ENCODE measurements around the gene CAPN7. TPM values are rescaled to one million over a fixed set of nuclear protein-coding genes. Genes with fewer than 3 reads are reported as not detected.

The CAPN7 gene
- total and polyA plus RNA-seq, 2 donors (not counting 1 experiment from before 2014, with no cell fraction given) = 25.9 to 38.0 TPM

- H3K79me2 ChIP-seq (ENCODE audit: control insufficient read depth, insufficient read depth, low read length) = no peaks in the 10 kb centered on the region
- no peak overlapping the region for H2AFZ ChIP-seq (ENCODE audit: low read length)
- TF ChIP-seq CTCF (conservative IDR thresholded peaks at IDR 0.05 in 1 of 2, IDR thresholded peaks at IDR 0.05 in 1 of 2; ENCODE audit: low read depth in 1 of 2, low read length in 2 of 2) (no peak), EZH2 (IDR thresholded peaks at IDR 0.05; ENCODE audit: low read length, missing control alignments) (no peak)
- no peak for DNase-seq (ENCODE audit: low read depth in 2 of 2)
- H3K36me3 ChIP-seq (ENCODE audit: control insufficient read depth, insufficient read depth, low read length) = no peaks in the 10 kb centered on the region
- H3K9me3 ChIP-seq (ENCODE audit: control insufficient read depth, insufficient read depth, low read depth, low read length) = no peaks in the 10 kb centered on the region
- no peak overlapping the region for H3K4me2 ChIP-seq (ENCODE audit: extremely low read depth, insufficient read depth, low read length)
- no peaks in the 10 kb centered on the region for H3K4me1 ChIP-seq (ENCODE audit: control insufficient read depth, extremely low read depth, insufficient read depth, low read length)
- H3K4me3 ChIP-seq (replicated peaks in 1 of 4; ENCODE audit: control extremely low read depth in 1 of 4, insufficient read depth in 1 of 4, low read depth in 3 of 4, low read length in 4 of 4) = no peak overlapping the region
- H3K9ac ChIP-seq (ENCODE audit: insufficient read depth, low read length) = no peak overlapping the region
- H4K20me1 ChIP-seq (ENCODE audit: control insufficient read depth, extremely low read depth, insufficient read depth, low read length) = no peaks in the 10 kb centered on the region
- H3K27me3 ChIP-seq (ENCODE audit: control insufficient read depth, insufficient read depth, low read length) = no peaks in the 10 kb centered on the region
- H3K27ac ChIP-seq (ENCODE audit: insufficient read depth, low read length) = no peak overlapping the region
Observed at GRCh38 chr3:15272426-15273196, 66.6 kb downstream of the CAPN7 start.

GRCh38 chr3:15273227-15273626, 67.2 kb downstream of the CAPN7 start:
- Histone ChIP-seq H3K4me1 (ENCODE audit: control insufficient read depth, extremely low read depth, insufficient read depth, low read length) (no peaks in the 10 kb centered on the region), H4K20me1 (ENCODE audit: control insufficient read depth, extremely low read depth, insufficient read depth, low read length) (no peaks in the 10 kb centered on the region), H2AFZ (ENCODE audit: low read length) (no peak overlapping the region), H3K27me3 (ENCODE audit: control insufficient read depth, insufficient read depth, low read length) (no peaks in the 10 kb centered on the region), H3K4me2 (ENCODE audit: extremely low read depth, insufficient read depth, low read length) (no peak overlapping the region), H3K79me2 (ENCODE audit: control insufficient read depth, insufficient read depth, low read length) (no peaks in the 10 kb centered on the region), H3K36me3 (ENCODE audit: control insufficient read depth, insufficient read depth, low read length) (no peaks in the 10 kb centered on the region), H3K9me3 (ENCODE audit: control insufficient read depth, insufficient read depth, low read depth, low read length) (no peaks in the 10 kb centered on the region), H3K27ac (ENCODE audit: insufficient read depth, low read length) (no peak overlapping the region), H3K4me3 (replicated peaks in 1 of 4; ENCODE audit: control extremely low read depth in 1 of 4, insufficient read depth in 1 of 4, low read depth in 3 of 4, low read length in 4 of 4) (no peak overlapping the region), H3K9ac (ENCODE audit: insufficient read depth, low read length) (no peak overlapping the region)
- TF ChIP-seq EZH2 (IDR thresholded peaks at IDR 0.05; ENCODE audit: low read length, missing control alignments) (no peak), CTCF (conservative IDR thresholded peaks at IDR 0.05 in 1 of 2, IDR thresholded peaks at IDR 0.05 in 1 of 2; ENCODE audit: low read depth in 1 of 2, low read length in 2 of 2) (no peak)
- no peak for DNase-seq (ENCODE audit: low read depth in 2 of 2)

GRCh38 chr3:15276028-15276724, 70.1 kb downstream of the CAPN7 start:
- Histone ChIP-seq H3K9me3 (ENCODE audit: control insufficient read depth, insufficient read depth, low read depth, low read length) (no peaks in the 10 kb centered on the region), H3K27me3 (ENCODE audit: control insufficient read depth, insufficient read depth, low read length) (no peaks in the 10 kb centered on the region), H4K20me1 (ENCODE audit: control insufficient read depth, extremely low read depth, insufficient read depth, low read length) (no peaks in the 10 kb centered on the region), H3K79me2 (ENCODE audit: control insufficient read depth, insufficient read depth, low read length) (no peaks in the 10 kb centered on the region), H3K4me1 (ENCODE audit: control insufficient read depth, extremely low read depth, insufficient read depth, low read length) (no peaks in the 10 kb centered on the region), H3K9ac (ENCODE audit: insufficient read depth, low read length) (no peak overlapping the region), H3K4me3 (replicated peaks in 1 of 4; ENCODE audit: control extremely low read depth in 1 of 4, insufficient read depth in 1 of 4, low read depth in 3 of 4, low read length in 4 of 4) (no peak overlapping the region), H3K4me2 (ENCODE audit: extremely low read depth, insufficient read depth, low read length) (no peak overlapping the region), H3K36me3 (ENCODE audit: control insufficient read depth, insufficient read depth, low read length) (no peaks in the 10 kb centered on the region), H2AFZ (ENCODE audit: low read length) (no peak overlapping the region), H3K27ac (ENCODE audit: insufficient read depth, low read length) (no peak overlapping the region)
- peak in 1 of 2 donors; percentile 75 for DNase-seq (ENCODE audit: low read depth in 2 of 2)
- no peak for TF ChIP-seq EZH2 (IDR thresholded peaks at IDR 0.05; ENCODE audit: low read length, missing control alignments)

Data from fibroblast of lung (primary cell).